Right renal pelvis (tissue), 4 donors: Measurements from ENCODE around the gene SLC17A5. TPM values are rescaled to one million over a fixed set of nuclear protein-coding genes. Genes with fewer than 3 reads are reported as not detected.

Experiments used
- DNase-seq, 4 donors: peaks; one replicate each; pipeline ENCODE4 v3.0.0-alpha.2; 2013; ENCODE audit warnings: low read depth in 4 of 4, low spot score in 3 of 4, missing footprints in 1 of 4
- polyA plus RNA-seq, 4 donors: library from polyadenylated mRNA; unstranded; fragments of 120-200 nt; gene quantifications; one replicate each; pipeline ENCODE4 v1.2.1, GENCODE V29; 2013; ENCODE audit not compliant: insufficient read length in 4 of 4

The SLC17A5 gene
- polyA plus RNA-seq, 4 donors, result 18.4 to 23.5 (median 21.0) TPM

- no peak for DNase-seq
These were observed 14.0 kb upstream of the SLC17A5 start for GRCh38 chr6:73667798-73668197.

- DNase-seq, result no peak
These were observed 12.6 kb upstream of the SLC17A5 start for GRCh38 chr6:73666393-73666792.

DNA sequence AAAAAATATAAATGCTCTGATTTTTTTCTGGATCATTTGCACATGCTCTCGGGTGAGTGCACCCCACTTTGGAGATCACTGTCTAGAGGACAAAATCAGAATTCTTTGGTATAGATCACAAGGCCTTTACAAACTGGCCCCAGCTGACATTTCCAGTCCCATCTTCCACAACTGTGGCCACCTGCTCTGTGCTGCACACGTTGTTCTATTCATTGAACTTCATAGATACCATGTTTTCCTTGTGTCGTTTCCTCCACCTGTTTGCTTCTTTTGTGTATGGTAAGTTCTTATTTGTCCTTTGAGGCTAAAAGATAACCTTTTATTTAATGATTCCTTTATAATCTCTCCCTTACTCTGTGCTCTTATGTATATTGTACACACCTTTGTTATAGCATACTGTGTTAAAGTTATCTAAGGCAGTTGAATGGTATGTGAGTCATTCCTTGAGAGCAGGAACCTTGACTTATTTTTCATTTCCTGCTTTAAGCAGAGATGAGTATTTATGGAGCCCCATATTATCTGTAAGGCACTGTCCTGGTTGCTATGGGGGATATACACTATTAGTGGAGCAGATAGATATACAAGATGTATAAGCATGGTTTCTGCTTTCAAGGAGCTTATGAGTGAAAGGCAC lies 12.0 kb upstream of the SLC17A5 start:
- no peak for DNase-seq

GRCh38 chr6:73664701-73665100 lies 10.9 kb upstream of the SLC17A5 start:
- no peak for DNase-seq

DNA sequence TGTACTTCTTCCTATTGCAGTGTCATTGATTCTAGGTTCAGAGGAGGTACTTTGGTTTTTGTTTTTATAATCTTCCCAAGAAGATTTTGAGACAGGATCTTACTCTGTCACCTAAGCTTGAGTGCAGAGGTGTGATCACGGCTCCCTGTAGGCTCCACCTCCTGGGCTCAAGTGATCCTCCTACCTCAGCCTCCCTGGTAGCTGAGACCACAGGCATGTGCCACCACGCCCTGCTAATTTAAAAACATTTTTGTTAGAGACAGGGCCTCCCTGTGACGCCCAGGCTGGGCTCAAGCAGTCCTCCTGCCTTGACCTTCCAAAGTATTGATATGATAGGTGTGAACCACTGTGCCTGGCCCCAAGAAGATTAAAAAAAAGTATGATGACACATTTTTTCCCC lies 3.4 kb upstream of the SLC17A5 start:
- no peak for DNase-seq

DNA sequence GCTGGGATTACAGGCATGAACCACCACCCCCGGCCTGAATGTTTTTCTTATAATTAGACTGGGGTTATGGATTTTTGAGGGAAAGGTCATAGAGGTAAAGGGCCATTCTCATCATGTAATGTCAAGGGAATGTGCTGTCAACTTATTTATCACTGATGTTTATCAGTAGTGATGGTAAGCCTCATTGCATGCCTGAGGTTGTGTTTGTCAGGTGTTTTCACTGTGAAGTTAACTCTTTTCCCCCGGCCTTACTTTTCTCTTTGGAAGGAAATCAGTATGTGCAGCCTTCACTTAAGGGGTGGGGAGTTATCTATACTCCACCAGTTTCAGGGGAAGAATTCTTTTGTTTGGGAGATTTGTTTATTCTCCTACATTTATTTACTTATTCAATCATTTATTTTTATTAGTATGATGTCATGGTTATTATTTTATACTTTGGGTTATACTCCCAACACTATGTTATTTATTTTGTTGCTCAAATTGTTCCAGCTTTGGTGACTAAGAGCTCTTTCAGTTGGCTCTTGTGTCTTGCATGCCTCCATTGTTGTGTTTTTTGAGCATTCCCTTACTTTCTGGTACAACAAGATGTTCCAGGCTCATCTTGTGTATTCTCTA lies 2.8 kb upstream of the SLC17A5 start:
- no peak for DNase-seq

- DNase-seq, result no peak
These were observed 1.6 kb upstream of the SLC17A5 start for GRCh38 chr6:73655341-73655917.

- no peak for DNase-seq
These were observed 888 bp downstream of the SLC17A5 start for GRCh38 chr6:73652637-73653570.

DNA sequence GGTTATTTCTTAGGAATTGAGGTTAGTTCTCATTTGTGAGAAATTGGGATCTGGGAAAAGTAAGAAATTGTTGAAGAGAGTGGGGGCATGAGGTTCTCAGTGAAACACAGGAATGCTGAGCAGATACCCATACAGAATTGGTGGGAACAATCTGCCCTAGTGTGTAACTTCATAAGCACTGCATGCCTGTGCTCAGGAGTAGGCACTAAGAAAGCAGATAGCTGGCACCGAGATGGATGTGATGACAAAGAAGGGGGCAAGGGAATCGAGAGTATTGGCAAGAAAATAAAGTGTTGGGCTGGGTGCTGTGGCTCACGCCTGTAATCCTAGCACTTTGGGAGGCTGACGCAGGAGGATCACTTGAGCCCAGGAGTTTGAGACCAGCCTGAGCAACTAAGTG lies 4.0 kb downstream of the SLC17A5 start:
- no peak for DNase-seq

- DNase-seq, result no peak
These were observed 5.6 kb downstream of the SLC17A5 start for GRCh38 chr6:73648166-73648565.

DNA sequence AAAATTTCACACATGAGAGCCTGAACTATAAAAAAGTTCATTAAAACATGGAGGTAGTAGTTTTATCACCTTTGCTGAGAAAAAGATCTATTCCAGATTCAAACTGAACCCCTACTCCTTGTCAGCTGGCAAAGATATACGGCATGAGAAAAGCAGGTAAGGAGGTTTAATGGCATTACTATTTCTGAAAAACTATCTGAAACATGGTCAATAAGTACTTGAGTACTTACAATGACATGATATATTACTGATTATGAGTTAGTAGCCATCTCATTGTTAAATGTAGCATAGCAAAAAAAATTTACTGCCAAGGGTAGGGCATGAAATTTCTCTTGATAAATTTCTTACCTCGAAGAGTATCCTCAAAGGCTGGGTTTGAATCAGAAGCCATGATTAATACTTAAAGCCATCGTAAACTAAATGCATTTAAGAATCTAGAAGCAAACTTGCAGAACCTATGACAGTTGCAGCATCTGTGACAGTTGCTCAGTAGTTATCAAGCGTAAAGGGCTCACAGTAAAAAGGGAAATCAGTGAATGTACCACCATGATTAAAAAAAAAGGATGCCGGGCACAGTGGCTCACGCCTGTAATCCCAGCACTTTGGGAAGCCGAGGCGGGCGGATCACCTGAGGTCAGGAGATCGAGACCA lies 8.7 kb downstream of the SLC17A5 start:
- DNase-seq, result no peak

- no peak for DNase-seq
These were observed 9.8 kb downstream of the SLC17A5 start for GRCh38 chr6:73644030-73644429.

- DNase-seq, result no peak
These were observed 11.3 kb downstream of the SLC17A5 start for GRCh38 chr6:73642530-73642929.

- no peak for DNase-seq
These were observed 13.5 kb downstream of the SLC17A5 start for GRCh38 chr6:73640179-73640750.

DNA sequence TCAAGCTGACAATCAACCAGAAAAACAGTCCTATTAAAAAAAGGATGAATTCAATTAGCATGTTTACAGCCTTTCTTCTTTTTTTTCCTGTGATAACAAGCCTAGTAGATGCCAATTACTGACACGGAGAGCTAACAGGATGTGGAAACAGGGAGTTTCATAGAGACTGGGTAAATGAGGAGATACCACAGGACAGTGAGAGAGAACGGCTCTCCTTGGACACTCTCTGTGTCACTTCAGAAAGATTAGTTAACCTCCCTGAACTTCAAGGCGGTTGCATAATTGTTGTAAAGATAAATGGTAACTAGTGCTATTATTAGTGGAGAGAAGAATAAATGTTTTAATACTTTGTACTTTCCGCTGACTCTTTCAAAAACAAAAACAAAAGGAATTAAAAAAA lies 14.8 kb downstream of the SLC17A5 start:
- no peak for DNase-seq

DNA sequence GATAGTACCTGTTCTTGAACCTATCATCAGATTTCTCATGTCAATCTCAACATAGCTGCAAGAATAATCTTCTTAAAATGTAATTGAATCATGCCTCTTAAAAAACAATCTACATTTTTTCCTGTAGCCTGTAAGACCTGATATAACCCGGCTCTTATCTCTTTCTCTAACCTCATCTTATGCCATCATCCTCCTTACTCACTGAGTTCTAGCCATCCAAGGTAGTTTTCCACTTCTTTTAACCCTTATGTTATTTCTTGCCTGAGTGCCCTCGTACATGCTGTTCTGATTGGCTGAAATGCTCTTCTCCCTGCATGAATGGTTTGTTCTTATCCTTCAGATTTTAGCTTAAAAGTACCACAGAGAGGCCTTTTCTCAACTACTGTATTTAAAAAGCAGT lies 16.4 kb downstream of the SLC17A5 start:
- no peak for DNase-seq

- DNase-seq, result no peak
These were observed 17.7 kb downstream of the SLC17A5 start for GRCh38 chr6:73636048-73636447.

DNA sequence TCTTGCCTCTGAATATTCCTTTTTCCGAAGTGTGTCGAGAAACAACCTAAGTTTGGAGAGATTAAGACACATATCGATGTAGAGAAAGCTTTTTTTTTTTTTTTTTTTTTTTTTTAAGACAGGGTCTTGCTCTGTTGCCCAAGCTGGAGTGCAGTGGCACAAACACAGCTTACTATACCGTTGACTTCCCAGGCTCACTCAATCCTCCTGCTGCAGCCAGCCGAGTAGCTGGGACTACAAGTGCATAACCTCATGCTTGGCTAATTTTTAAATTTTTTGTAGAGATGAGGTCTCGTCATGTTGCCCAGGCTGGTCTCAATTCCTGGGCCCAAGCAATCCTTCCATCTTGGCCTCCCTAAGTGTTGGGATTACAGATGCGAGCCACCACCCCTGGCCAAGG lies 21.4 kb downstream of the SLC17A5 start:
- DNase-seq, result no peak

DNA sequence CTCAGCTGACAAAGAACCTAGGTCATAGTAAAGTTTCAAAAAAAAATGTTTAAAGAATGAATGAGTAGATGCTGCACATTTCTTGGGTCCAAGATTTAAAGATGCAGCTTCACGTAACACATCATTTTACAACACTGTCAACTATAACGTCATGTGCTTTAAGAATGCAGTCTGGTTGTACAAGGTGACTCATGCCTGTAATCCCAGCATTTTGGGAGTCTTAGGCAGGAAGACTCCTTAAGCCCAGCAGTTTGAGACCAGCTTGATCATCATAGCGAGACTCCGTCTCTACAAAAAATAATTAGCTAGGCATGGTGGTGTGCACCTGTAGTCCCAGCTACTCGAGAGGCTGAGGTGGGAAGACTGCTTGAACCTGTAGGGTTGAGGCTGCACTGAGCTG lies 21.9 kb downstream of the SLC17A5 start:
- no peak for DNase-seq

GRCh38 chr6:73630401-73630800 lies 23.4 kb downstream of the SLC17A5 start:
- no peak for DNase-seq
